Bronchial epithelial cell (primary cell): Measurements from ENCODE around the gene DDIT4. TPM values are rescaled to one million over a fixed set of nuclear protein-coding genes. Genes with fewer than 3 reads are reported as not detected.

Experiments used
- DNase-seq: peaks from one replicate; pipeline ENCODE4 v3.0.0-alpha.2; 2010; ENCODE audit warnings: low read depth
- FAIRE-seq: peaks from 2 replicates; lab custom pipeline; 2011; peaks lifted over from hg19 to GRCh38; lab: Jason Lieb, UNC
- H3K27me3 ChIP-seq: 2 replicates; pipeline ENCODE4 v1.5.1; 2011; ENCODE audit warnings: low read length; ENCODE audit not compliant: control insufficient read depth, insufficient read depth
- H3K36me3 ChIP-seq: 2 replicates; pipeline ENCODE4 v1.5.1; 2011; ENCODE audit warnings: low read length; ENCODE audit not compliant: control insufficient read depth, insufficient read depth
- H3K4me3 ChIP-seq: 2 replicates; pipeline ENCODE4 v1.5.1; 2011; ENCODE audit warnings: mild to moderate bottlenecking, low read depth, low read length, control low read depth
- CTCF ChIP-seq: IDR thresholded peaks from 2 replicates; pipeline ENCODE4 v1.5.1; 2011; ENCODE audit warnings: mild to moderate bottlenecking, moderate library complexity, low read length, control low read depth, inconsistent platforms; ENCODE audit not compliant: insufficient read depth, severe bottlenecking
- total RNA-seq: library from RNA; depleted of rRNA; stranded (reverse); fragments of >200 nt; gene quantifications from 2 replicates; pipeline ENCODE4 v1.2.1, GENCODE V29; 2014

DDIT4 gene
- total RNA-seq, 1 donor from 2014 or later, result 2,437 TPM

GRCh38 chr10:72229261-72230251, 44.2 kb upstream of the DDIT4 start:
- no peak overlapping the region for H3K4me3 ChIP-seq
- DNase-seq (no peak), FAIRE-seq (no peak)
- H3K36me3 ChIP-seq, result peaks cover 9% of the 10 kb centered on the region
- no peak for TF ChIP-seq CTCF
- H3K27me3 ChIP-seq, result no peaks in the 10 kb centered on the region

GRCh38 chr10:72233621-72234020, 40.1 kb upstream of the DDIT4 start:
- no peak for FAIRE-seq
- H3K27me3 ChIP-seq, result no peaks in the 10 kb centered on the region
- peaks cover 9% of the 10 kb centered on the region for H3K36me3 ChIP-seq
- no peak for TF ChIP-seq CTCF
- no peak for DNase-seq
- H3K4me3 ChIP-seq, result no peak overlapping the region

- Histone ChIP-seq H3K4me3 (no peak overlapping the region), H3K27me3 (no peaks in the 10 kb centered on the region), H3K36me3 (peaks cover 9% of the 10 kb centered on the region)
- DNase-seq (no peak), FAIRE-seq (no peak)
- TF ChIP-seq CTCF, result no peak
Observed at GRCh38 chr10:72234560-72235095, 39.1 kb upstream of the DDIT4 start.

GRCh38 chr10:72235544-72236279, 38.0 kb upstream of the DDIT4 start:
- no peak overlapping the region for H3K4me3 ChIP-seq
- FAIRE-seq (no peak), DNase-seq (no peak)
- TF ChIP-seq CTCF, result no peak
- H3K27me3 ChIP-seq, result no peaks in the 10 kb centered on the region
- H3K36me3 ChIP-seq, result peaks cover 7% of the 10 kb centered on the region

DNA sequence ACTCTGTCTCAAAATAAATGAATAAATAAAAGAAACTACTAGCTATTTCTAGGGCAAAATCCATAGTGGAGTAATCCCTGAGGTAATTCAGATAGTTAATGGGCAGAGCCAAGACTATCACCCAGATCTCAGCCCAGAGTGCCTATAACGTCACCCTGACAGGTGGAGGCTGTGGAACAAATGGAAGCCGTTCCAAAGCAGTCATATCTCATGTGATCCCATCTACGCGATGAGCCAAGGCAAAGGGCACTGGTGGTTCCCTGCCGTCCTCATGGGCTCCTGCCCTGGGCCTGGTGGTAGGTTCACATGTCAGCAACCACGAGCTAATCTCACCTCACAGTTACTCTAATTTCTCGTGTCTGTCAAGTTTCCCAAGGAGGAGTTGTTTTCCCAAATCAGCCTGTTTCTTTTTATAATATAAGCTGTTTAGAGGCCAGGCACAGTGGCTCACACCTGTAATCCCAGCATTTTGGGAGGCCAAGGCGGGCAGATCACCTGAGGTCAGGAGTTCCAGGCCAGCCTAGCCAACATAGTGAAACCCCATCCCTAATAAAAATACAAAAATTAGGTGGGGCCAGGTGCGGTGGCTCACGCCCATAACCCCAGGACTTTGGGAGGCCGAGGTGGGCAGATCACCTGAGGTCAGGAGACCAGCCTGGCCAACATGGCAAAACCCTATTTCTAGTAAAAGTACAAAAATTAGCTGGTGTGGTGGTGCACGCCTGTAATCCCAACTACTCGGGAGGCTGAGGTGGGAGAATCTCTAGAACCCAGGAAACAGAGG, 35.1 kb upstream of the DDIT4 start:
- peaks cover 2% of the 10 kb centered on the region for H3K36me3 ChIP-seq
- no peak overlapping the region for H3K4me3 ChIP-seq
- H3K27me3 ChIP-seq, result no peaks in the 10 kb centered on the region
- no peak for TF ChIP-seq CTCF
- DNase-seq, result no peak
- no peak for FAIRE-seq
